ENCODE measurements around the gene LHCGR. TPM values are rescaled to one million over a fixed set of nuclear protein-coding genes. Genes with fewer than 3 reads are reported as not detected.

The LHCGR gene
- total RNA-seq: not detected in 2 replicates

DNA sequence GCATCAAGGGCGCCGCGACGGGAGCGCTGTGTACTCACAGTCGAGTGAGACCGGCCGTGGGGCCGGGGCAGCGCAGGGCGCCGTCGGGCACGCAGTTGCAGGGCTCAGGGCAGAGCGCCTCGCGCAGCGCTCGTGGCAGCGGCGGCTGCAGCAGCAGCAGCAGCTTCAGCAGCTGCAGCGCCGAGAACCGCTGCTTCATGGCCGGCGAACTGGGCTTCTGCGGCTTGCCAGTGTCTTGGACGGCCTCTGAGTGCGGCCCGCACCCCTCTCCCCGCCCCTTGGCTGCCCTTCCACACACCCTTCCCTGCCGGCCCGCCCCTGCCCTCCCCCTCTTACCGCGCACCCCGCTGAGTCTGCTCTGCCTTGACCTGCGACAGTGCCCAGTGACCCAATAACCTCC, at the start of gene LHCGR:
LHCGR (minus strand) TSS at position 252 of the 400 bp plus-strand sequence; CDS start at position 199, 53 bp downstream.
- intact Hi-C loops (cut with micrococcal nuclease): no loop called here

DNA sequence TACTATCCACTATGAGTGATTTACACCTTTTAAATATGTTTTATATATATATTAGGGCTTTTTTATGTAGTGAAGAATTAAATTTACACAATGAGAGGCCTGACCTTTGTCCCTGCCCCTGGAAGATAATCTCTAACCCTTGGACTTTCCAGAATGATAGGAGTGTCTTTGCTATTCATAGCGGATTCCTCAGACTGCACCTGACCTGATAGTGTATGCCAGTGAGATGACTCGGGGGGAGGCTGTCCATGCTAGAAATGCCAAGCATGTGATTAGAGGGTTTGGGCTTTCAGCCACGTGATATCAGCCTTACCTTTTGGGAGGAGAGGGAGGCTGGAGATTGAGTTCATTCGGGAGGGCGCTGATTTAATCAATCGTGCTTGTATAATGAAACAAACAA, 44.1 kb upstream of the LHCGR start:
- intact Hi-C loops (cut with micrococcal nuclease): no loop called here

DNA sequence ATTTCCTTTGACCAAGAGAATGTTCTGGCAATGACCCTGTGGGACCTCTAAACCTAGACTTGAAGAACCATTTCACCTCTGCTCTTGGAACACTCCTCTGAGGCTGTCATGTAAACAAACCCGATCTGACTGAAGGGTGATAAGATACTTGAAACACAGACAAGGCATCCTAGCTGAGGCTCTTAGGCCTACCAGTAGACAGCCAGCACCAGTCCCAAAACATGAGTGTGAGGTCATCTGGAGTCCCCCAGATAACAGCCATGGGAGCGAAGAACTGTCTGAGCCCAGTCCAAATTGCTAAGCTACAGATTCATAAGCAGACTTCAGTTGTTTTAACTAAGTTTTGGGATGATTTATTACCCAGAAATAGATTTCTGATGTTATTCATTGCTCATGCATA, 39.5 kb upstream of the LHCGR start:
- intact Hi-C loops (cut with micrococcal nuclease): no loop called here

DNA sequence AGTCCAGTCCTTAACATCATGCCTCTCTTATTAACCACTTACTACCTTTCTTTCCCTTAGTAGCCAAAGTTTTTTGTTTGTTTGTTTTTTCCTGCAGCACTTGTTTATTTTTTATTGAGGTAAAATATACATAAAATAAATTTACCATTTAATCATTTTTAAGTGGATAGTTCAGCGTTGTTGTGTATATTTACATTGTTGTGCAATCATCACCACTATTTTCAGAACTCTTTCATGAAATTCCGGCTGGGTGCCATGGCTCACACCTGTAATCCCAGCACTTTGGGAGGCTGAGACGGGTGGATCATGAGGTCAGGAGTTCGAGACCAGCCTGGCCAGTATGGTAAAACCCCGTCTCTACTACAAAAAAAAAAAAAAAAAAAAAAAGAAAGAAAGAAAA, 38.1 kb upstream of the LHCGR start:
- intact Hi-C loops (cut with micrococcal nuclease): no loop called here

DNA sequence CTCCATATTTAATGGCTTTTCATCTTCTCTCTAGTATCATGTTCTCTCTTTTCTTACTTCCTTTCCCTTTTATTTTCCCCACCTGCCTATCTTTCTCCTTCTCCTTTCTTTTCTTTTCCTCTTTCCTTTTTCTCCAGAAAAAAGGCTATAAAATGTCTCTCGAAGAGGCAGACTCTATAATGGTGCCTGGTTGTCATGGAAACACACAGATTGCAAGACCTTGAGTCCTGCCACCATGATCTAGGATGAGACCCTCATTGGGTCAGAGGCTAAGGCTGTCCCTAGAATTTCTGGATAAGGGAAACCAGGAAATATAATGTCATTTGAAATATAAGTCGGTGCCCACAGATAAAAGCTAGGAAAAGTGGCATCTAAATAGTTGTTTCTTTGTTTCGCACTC, 36.5 kb upstream of the LHCGR start:
- intact Hi-C loops (cut with micrococcal nuclease): no loop called here

DNA sequence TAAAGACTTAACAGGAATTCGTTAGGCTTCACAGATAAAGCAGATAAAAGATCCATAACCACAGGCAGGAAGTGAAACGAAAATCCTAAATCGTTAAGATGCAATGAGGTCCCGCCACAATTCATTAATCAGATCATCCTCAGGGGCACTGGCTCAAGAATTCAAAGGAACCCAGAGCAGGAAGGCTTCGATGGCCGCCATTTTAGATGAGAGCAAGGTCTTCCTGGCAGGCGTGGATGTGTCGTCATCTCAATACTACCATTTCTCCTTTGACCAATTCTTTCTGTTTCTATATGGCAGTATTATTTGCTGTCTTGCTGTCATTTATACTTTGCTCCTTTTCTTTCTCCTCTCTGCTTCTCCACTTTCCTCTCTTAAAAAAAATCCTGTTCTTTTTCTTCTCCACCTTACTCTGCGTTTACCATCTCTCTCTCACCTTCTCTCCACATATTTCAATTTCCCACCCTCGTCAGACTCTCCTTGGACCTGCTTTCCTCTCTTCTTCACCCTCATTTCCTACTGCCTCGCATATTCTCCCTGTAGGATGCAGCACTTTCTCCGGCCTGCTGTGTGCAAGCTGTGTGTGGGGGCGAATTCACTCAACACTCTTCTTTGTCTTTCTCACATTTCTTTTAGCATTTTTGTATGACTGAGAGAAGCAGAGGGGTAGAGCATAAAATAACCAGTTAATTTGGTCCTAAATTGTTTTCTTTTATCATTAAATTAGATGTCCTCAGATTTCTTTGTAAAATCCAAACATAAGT, 35.1 kb upstream of the LHCGR start:
- intact Hi-C loops (cut with micrococcal nuclease): no loop called here

DNA sequence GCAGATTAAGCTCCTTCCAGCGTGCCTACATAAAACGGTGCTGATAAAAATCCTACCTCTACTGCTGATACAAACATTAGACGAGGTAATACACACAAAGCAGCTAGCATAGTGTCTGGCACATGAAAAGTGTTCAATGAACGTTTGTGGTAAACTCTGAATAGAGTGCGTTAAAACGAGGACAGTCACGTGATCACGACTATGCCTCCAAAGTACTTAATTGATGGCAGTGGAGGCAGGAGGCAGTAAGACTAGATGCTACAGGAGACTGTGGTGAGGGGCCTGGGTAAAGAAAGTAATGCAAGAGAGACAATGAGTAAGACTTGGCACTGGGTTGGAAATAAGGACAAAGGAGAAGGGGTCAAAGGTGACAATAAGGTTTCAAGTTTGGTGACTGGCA, 32.1 kb upstream of the LHCGR start:
- intact Hi-C loops (cut with micrococcal nuclease): no loop called here

DNA sequence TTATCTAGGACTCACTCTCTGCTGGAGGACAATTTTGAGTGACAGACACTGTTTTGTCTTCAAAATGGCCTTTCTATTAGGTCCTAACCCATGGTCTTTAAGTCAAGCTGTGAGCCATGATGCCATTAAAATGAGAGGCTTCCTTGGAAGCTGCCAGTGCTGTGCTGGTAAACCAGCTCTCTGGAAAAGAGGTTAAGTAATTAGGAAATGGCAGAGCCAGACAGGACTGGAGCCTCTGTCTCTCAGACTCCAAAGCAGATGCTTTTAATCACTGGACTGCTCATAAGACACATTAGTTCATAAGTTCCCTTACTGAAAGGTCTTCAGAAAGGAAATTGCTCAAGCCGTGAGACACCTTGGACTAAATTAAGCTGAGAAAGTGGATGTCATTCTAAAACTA, 25.8 kb upstream of the LHCGR start:
- intact Hi-C loops (cut with micrococcal nuclease): no loop called here

DNA sequence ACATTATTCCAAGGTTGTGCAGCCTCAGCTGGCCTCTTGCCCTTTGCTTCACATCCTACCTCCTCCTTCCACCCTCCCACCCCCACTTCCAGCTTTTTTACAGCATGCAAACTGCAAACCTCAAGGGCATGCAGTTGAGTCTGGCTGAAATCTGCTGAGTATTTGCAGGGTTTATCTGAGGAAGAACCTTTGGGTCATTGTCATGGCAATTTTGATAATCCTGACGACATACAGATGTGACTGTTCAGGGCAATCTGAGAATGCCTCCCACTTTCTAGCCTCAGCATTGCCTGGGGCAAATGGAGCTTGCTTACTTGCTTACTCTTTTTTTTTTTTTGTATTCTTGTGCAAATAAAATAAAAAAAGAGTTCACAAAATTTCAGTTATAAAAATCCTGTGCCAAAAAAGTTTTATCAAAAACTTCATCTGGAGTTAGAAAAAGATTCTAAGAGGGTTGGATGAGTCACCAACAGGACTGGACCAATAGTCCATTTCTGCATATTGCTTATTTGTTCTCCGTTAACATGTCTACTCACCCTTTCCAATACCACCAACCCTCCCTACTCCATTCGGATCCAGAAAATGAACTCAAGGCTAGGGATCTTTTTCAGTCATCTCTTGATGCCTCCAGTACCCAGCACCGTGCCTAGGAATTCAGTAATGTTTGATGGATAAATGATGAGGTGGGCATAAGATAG, 23.6 kb upstream of the LHCGR start:
- intact Hi-C loops (cut with micrococcal nuclease): no loop called here

DNA sequence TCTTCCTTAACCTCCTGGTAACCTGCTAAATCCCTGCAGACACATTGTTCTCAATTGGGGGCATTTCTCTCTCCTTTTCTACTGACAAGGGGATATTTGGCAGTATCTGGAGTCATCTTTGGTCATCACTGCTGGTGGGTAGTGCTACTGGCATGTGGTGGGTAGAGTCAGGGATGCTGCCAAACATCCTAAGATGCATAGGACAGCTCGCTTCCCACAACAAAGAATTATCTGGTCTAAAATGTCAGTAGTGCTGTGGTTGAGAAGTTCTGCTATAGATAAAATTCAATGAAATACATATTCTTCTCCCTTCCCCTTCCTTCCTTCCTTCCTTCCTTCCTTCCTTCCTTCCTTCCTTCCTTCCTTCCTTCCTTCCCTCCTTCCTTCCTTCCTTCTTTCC, 18.7 kb upstream of the LHCGR start:
- intact Hi-C loops (cut with micrococcal nuclease): no loop called here

DNA sequence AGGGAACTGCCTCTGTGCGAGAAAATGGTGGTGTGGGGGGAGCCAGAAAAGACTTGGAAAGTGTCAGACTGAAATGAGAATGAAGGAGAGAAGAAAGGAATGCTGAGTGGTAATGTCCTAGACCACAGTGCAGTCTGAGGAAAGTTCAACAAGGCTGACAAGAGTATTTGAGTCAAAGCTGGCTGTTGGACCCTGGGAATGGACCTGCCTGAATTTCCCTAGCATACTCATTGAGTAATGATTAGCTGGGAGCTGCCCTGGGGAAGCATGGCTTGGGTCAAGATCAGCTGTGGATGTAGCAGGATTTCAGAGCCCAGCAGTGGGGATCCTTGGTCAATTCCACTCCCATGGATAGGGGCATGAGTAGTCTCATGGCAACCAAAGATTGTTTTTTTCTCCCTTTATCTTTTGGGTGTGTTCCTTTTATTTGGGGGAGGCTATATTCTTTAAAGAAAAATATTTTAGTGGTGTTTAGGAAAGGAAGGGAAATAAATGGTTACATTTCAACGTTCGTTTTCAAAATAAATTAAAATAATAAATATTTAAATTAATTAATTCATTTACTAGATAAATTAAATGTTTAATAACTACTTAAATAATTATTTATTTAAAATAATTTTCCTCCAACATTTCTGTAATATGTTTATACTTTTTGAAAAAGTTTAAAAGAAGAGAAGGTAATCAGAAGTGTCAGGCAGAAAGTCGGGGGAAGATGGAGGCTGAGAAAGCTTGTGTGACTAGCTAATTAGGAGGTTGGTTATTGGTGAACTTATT, 15.9 kb upstream of the LHCGR start:
- intact Hi-C loops (cut with micrococcal nuclease): no loop called here

DNA sequence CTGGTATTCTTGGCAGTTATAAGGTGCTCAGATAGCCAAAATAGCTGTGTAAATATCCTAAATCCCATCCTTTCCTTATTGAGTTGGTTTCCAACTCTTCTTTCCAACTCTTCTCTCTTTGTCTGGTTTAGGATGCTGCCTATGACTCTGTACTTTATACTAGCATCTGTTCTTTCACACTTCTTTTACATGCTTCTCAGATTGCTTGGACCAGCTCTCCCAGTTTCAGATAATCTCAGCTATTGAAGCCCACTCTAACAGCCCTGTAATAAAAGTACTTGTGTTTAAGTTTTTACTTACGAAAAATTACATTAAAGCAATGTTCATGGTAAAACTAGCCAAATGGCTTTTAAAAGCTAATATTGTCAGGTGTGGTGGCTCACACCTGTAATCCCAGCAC, 14.7 kb upstream of the LHCGR start:
- intact Hi-C loops (cut with micrococcal nuclease): no loop called here

DNA sequence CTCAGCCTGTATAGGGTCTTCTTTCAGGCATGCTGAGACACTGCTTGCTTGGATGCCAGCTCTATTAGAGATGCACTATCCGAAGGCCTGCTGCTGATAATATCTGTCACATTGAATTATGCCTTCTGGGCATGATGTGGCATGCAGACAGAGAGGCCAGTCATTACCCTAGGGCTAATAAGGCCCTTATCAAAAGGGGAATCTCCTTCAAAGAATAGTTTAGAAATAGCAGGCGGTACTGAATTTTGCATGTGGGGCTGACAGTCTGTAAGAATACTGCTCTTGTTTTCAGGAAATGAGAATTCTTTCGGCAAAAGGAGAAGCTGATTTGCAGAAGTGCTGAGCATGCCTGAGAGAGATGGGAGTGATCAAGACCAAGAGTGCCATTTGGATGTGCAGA, 13.1 kb upstream of the LHCGR start:
- intact Hi-C loops (cut with micrococcal nuclease): no loop called here

DNA sequence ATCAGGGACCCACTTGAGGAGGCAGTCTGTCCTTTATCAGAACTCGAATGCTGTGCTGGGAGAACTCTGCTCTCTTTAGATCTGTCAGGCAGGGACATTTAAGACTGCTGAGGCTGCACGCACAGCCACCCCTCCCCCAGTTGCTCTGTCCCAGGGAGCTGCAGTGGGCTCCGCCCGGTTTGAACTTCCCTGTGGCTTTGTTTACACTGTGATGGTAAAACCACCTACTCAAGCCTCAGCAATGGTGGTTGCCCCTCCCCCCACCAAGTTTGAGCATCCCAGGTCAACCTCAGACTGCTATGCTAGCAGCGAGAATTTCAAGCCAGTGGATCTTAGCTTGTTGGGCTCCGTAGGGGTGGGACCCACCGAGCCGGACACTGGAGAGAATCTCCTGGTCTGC, 11.8 kb upstream of the LHCGR start:
- intact Hi-C loops (cut with micrococcal nuclease): no loop called here

DNA sequence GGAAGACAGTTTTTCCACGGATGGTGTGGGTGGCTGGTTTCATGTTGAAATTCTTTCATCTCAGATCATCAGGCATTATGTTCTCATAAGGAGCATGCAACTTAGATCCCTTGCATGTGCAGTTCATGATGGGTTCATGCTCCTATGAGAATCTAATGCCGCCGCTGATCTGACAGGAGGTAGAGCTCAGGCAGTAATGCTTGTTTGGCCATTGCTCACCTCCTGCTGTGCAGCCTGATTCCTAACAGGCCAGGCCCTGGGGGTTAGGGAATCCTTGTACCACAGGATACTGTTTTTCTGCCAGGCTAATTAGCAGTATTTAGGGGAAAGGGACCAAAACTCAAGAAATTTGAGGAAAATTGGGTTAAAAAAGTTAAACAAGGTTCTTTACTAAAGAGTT, 5.3 kb upstream of the LHCGR start:
- intact Hi-C loops (cut with micrococcal nuclease): no loop called here

DNA sequence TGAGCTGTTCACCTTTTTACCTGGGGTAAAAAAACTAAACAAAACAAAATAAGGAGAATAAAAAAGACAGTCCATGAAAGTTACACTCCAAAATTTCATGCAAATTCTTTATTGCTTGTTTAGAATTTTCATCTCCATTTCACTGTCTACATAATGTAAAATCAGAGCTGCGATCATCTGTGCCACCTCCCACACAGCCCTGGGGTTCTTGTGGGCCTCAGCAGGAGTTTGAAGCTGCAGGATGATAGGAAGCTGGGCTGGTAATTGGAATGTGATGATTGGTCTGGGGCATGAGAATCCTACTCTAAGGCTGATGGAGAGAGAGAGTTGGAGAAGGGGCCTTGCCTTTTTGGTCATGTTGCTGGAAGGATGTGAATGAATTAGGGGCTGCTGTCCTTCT, 4.2 kb upstream of the LHCGR start:
- intact Hi-C loops (cut with micrococcal nuclease): no loop called here

DNA sequence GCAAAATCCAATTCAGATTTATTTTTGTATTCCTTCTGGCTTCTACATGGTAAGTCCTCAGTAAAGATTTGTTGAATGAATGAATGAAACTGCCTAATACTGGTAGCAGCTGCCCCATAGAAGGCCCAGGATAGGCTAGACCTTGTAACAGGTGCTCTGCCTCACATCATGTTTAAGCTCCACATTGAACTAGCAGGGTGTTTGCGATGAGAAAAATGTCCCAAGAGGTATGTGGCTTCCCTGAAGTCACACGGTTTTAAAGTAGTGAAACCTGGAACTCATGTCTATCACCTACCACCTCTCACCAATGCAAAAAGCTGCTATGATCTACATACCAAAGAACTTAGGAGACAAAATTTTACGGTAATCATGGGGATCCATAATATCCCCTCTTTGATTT, 765 bp upstream of the LHCGR start:
- intact Hi-C loops (cut with micrococcal nuclease): no loop called here

DNA sequence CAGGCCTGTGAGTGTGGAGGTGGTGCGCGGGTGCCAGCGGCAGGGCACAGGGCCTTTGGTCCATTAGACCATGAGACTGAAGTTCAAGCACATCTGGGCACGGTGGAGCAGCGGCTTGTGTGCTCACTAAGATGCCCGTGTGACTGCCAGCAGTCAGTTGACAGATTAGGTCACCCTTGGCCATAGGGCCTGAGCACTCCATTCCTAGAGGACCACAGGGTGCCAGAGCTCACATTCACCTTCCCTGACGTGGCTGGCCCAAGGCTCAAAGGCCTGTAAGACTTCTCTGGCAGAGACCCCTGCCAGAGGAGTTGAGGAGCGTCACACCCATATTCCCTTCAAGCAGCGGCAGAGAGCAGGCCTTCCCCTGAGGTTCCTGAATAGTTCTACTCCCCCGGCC, 650 bp downstream of the LHCGR start:
- intact Hi-C loops (cut with micrococcal nuclease): no loop called here

DNA sequence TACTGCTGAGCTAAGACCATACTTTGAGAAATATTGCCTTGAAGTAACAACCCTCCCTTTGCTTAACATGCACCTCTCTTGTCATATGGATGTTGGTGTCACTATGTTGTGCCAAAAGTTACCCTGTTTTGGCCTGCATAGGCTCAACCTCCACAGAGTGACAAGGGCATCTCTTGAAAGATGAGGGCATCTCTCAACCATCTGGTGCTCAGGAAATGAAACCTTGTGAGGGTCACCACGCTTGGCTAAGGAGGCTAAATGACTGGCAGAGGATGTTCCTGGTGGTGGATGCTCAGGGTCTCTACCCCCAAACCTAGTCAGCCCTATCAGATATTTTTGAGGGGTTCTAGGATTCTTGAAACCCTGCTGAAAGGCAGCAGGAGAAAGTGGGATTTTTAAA, 2.3 kb downstream of the LHCGR start:
- intact Hi-C loops (cut with micrococcal nuclease): no loop called here

DNA sequence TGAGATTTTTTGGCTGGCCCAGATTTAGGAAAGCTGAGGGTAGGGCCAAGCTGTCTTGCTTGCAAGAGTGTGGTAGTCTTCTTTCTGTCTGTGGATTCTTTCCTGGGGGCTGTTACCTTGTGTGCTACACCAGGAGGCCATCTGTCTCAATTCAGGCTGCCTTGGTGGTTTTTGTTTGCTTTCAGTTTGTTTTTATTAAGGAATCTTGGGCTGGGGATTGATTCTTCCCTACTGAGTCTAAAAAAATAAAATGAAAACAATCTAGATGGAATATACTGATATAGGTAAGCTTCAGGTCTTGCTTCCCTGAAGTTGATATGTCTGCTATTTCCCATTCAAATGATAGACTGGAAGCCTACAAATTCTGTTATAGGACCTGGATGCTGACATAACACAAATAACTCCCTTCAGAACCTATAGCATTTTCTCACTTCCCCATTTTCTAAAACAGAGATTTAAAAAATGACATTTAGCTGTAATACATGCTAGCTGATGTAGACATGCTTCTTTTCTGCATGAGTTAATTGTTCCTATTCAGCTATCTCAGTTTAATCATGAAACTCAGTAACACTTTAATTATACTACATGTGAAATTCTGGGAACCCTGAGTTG, 5.3 kb downstream of the LHCGR start:
- intact Hi-C loops (cut with micrococcal nuclease): no loop called here

DNA sequence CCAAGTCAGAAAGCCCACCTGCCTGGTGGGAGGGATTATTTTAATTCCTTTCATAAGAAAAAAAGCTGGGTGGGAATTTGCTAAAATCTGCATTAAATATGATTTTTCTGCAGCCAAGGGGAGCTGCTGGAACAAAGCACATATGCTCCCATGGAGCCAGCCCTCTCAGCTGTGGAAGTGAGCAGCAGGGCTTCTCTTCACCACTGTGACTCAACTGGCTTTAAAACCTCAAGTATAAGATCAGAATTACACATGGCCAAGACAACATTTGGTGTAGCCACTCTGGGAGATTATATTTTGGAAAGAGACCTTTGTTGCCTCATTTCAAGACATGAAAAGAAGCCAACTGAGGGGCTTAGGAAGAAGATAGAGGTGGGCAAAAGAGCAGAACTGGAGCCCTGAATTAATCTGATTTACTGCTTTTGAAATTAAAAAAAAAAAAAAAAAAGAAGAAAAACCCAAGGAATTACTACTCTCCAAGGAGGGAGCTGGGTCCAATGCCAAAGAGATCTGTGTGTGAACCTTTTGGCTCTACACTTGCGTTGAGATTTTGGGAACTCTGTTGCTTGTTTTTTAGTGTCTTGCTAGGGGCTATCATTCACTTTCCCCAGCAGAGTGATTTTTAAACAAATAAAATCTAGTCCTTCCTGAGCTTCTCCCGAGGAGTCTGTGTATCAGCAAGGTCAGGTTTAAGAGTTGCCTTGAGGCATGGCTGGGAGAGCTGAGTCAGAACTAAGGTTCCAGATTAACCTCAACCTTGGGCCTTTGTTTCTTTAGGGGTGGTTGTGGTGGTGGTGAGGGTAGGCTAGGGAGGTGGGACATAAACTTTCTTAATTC, 6.0 kb downstream of the LHCGR start:
- intact Hi-C loops (cut with micrococcal nuclease): no loop called here
